Measurements from ENCODE around the gene IER5L. TPM values are rescaled to one million over a fixed set of nuclear protein-coding genes. Genes with fewer than 3 reads are reported as not detected.

IER5L gene
- total and polyA plus RNA-seq, 2 of the 8 experiments (the other 6 are each of a cell fraction or from before 2014, with no cell fraction given), result 0.65 to 1.0 TPM

GRCh38 chr9:129145316-129145715 is 32.7 kb downstream of the IER5L start (continued):
- TF ChIP-seq, protein P1, sequence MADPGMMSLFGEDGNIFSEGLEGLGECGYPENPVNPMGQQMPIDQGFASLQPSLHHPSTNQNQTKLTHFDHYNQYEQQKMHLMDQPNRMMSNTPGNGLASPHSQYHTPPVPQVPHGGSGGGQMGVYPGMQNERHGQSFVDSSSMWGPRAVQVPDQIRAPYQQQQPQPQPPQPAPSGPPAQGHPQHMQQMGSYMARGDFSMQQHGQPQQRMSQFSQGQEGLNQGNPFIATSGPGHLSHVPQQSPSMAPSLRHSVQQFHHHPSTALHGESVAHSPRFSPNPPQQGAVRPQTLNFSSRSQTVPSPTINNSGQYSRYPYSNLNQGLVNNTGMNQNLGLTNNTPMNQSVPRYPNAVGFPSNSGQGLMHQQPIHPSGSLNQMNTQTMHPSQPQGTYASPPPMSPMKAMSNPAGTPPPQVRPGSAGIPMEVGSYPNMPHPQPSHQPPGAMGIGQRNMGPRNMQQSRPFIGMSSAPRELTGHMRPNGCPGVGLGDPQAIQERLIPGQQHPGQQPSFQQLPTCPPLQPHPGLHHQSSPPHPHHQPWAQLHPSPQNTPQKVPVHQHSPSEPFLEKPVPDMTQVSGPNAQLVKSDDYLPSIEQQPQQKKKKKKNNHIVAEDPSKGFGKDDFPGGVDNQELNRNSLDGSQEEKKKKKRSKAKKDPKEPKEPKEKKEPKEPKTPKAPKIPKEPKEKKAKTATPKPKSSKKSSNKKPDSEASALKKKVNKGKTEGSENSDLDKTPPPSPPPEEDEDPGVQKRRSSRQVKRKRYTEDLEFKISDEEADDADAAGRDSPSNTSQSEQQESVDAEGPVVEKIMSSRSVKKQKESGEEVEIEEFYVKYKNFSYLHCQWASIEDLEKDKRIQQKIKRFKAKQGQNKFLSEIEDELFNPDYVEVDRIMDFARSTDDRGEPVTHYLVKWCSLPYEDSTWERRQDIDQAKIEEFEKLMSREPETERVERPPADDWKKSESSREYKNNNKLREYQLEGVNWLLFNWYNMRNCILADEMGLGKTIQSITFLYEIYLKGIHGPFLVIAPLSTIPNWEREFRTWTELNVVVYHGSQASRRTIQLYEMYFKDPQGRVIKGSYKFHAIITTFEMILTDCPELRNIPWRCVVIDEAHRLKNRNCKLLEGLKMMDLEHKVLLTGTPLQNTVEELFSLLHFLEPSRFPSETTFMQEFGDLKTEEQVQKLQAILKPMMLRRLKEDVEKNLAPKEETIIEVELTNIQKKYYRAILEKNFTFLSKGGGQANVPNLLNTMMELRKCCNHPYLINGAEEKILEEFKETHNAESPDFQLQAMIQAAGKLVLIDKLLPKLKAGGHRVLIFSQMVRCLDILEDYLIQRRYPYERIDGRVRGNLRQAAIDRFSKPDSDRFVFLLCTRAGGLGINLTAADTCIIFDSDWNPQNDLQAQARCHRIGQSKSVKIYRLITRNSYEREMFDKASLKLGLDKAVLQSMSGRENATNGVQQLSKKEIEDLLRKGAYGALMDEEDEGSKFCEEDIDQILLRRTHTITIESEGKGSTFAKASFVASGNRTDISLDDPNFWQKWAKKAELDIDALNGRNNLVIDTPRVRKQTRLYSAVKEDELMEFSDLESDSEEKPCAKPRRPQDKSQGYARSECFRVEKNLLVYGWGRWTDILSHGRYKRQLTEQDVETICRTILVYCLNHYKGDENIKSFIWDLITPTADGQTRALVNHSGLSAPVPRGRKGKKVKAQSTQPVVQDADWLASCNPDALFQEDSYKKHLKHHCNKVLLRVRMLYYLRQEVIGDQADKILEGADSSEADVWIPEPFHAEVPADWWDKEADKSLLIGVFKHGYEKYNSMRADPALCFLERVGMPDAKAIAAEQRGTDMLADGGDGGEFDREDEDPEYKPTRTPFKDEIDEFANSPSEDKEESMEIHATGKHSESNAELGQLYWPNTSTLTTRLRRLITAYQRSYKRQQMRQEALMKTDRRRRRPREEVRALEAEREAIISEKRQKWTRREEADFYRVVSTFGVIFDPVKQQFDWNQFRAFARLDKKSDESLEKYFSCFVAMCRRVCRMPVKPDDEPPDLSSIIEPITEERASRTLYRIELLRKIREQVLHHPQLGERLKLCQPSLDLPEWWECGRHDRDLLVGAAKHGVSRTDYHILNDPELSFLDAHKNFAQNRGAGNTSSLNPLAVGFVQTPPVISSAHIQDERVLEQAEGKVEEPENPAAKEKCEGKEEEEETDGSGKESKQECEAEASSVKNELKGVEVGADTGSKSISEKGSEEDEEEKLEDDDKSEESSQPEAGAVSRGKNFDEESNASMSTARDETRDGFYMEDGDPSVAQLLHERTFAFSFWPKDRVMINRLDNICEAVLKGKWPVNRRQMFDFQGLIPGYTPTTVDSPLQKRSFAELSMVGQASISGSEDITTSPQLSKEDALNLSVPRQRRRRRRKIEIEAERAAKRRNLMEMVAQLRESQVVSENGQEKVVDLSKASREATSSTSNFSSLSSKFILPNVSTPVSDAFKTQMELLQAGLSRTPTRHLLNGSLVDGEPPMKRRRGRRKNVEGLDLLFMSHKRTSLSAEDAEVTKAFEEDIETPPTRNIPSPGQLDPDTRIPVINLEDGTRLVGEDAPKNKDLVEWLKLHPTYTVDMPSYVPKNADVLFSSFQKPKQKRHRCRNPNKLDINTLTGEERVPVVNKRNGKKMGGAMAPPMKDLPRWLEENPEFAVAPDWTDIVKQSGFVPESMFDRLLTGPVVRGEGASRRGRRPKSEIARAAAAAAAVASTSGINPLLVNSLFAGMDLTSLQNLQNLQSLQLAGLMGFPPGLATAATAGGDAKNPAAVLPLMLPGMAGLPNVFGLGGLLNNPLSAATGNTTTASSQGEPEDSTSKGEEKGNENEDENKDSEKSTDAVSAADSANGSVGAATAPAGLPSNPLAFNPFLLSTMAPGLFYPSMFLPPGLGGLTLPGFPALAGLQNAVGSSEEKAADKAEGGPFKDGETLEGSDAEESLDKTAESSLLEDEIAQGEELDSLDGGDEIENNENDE (IDR thresholded peaks at IDR 0.05; ENCODE audit: insufficient replicate concordance, low read length), result no peak
- TF ChIP-seq POU5F1 (IDR thresholded peaks at IDR 0.05; ENCODE audit: low read depth, low read length) (no peak), CREB1 (IDR thresholded peaks at IDR 0.05) (no peak), SP1 (IDR thresholded peaks at IDR 0.05; ENCODE audit: low read depth, low read length) (no peak)
